Stimulated activated CD4-positive, alpha-beta T cell treated with anti-CD3 and anti-CD28 coated beads, Interleukin-12 subunit alpha, Interleukin-12 subunit beta, amount 100 ng/mL, for 24 hours (primary cell): Measurements from ENCODE around the gene AKAP6.
"Not testable (repeated sequence)": the region's sequence is repeated elsewhere in the genome, so short reads cannot be mapped to it uniquely, and the experiment has no call there.

Experiments
- DNase-seq, 2 experiments: peaks; one replicate each; pipeline ENCODE4 v3.0.0-alpha.2; 2020; ENCODE audit warnings: low read depth in 2 of 2

AKAP6 gene

DNA sequence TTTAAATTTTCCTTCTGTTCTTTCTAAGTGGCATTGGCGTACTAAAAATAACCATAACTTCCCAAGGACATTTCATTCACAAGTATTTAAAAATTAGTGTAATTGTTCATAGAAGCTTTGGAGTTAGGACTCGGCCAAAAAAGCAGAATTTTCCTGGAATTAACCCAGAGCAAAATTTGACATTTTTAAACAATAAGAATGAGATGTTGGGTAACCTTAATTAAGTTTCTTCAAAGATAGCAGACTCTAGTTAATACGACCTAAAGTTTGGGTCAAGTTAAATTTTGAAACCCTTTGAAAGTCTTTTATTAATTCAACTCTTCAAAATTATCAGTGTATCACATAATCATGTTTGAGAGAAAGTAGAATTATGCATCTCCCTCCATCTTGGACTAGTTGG lies 118.3 kb downstream of the AKAP6 start:
- DNase-seq, result no peak

DNA sequence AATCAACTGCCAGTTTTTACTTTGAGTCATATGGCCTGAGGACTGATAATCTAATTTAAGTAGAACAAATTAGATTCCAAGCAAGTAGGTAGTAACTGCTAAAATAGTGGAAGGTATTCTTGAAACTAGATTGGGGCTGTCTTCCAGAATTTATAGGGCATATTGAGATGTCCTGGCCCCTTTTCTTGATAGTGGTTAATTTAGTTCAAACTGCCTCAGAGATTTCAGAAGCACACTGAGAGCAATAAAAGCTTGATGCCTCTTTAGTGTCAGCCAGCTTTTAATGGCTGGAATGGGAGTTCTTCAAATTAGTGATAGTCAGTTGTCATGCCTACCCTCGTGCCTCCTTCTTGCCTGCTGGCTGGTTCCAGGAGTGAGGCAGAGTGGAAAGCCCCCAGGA lies 120.5 kb downstream of the AKAP6 start:
- DNase-seq, result no peak

DNA sequence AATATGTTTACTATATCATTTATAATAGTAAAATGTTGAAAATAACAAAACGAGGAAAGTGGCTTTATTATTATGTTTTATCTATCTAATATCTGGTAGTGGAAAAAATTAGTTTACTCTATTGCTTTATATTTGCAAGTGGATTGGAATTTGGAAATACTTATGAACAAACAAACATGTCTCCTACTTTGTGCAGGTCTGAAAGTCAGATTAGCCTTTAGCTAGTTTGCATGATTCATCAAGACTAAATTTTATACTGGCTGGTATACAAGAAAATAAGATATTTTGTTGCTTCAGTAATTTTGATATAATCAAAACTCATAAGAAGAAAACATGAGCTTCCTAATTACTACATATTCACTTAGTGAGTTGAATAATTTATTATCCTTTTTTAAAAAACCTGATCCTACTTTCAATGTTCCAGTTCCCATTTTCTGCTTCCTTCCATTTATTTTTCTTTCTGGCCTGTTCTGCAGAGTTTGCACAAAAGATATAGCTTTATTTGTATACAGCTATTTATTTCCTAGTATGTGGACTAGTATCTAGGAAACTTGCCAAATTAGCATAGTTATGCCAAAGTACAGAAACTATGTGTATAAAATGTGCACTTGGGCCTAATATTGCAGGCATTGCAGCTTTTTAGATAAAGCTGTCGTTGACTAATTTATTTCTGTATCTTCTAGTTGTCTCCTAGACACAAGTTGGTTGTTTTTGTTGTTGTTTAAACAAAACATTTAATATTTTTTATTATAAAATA lies 122.0 kb downstream of the AKAP6 start:
- no peak for DNase-seq

DNA sequence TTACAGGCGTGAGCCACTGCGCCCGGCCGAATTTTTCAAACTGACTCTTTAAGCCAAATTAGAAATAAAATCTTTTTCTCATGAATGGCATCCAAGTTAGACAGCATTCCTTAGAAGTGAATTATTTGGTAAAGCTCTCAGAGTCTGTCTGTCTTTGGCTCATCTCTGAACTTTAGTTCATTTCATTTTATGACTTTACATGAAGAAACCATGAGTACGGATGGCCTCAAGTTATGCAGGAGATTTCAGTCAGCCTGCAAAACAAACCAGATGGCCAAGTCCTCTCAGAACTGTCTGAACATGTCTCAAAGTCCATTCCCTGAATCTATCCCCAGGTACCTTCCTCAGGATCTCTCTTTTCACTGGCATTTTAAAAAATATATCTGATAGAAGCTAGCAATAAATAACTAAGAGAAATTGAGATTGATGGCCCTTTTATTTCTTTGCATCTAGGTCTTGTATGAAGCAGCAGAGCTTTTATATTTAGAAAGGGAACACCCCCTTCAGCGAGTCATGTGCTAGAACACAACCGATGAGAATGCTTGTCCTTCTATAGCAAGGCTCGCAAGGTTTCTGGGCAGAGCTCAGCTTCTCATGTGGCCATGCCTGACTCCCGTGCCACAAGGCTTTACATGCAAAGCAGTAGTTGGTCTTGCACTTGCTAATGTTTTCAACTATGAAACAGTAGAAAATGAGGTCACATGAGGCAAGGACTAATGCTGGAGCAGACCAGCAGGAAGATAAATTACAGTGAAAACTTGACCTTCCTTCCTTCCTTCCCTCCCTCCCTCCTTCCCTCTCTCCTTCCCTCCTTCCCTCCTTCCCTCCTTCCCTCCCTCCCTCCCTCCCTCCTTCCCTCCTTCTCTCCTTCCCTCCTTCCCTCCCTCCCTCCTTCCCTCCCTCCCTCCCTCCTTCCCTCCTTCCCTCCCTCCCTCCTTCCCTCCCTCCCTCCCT lies 125.0 kb downstream of the AKAP6 start:
- DNase-seq, result no peak

DNA sequence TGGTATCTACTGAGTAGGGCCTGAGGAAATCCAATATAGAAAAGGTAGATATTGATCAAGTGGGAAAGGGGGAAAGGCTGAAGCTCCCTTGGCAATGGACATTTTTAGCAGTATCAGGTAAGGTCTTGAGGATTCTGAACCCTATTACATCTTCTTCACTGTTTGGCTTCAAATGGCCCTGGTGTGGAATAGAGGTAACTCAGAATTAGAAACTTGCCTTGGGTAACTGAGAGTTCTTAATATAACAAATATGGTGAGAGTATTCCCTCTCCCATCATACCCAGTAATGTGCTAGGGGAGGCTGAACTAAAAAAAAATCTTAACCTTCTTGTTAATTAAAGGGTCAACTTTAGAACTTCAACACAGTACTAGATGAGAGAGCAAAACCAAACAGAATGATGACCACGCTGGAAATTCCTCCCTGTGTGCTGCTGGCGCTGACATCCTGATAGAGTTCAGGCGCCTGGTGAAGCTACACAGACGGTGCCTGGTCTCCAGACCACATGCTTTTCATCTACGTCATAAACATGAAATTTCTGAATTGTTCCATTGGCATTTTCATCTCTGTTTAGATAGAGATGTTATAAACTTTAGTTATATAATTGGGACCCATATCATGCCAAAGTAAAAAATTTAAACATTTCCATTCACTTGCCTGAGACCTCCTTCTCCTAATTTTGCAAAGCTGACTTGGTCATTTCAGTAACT lies 128.3 kb downstream of the AKAP6 start:
- DNase-seq, result no peak

DNA sequence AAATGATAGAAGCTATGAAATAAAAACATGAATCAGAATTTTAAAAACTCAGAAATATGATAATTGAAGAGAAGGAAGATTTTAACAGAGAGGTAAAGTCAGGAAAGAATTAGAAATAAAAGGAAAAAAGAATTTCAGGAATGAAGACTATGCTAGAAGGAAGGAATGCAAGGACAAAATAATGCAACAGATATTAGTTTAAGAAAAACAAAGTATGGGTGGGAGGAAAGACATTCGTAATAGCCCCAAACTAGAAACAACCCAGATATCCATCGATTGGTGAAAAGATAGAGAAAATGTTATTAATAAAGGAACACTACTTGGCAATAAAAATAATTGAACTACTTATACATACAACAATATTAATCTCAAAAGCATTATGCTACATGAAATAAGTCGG lies 129.6 kb downstream of the AKAP6 start:
- no peak for DNase-seq

DNA sequence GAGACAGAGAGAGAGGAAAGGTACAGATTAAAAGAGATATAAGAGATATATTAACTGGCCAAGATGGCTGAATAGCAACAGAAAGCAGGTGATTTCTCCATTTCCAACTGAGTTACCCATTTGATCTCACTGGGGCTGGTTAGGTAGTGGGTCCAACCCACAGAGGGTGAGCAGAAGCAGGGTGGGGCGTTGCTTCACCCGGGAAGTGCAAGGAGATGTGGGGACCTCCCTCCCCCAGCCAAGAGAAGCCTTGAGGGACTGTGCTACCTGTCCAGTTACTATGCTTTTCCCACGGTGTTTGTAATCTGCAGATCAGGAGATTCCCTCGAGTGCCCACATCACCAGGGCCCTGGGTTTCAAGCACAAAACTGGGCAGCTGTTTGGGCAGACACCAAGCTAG lies 131.2 kb downstream of the AKAP6 start:
- no peak for DNase-seq

DNA sequence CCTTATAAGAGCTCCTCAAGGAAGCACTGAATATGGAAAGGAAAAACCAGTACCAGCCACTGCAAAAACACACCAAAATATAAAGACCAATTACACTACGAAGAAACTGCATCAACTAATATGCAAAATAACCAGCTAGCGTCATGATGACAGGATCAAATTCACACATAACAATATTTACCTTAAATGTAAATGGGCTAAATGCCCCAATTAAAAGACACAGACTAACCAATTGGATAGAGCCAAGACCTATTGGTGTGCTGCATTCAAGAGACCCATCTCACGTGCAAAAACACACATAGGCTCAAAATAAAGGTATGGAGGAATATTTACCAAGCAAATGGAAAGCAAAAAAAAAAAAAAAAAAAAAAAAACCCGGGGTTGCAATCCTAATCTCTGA lies 133.5 kb downstream of the AKAP6 start:
- not testable (repeated sequence) for DNase-seq

DNA sequence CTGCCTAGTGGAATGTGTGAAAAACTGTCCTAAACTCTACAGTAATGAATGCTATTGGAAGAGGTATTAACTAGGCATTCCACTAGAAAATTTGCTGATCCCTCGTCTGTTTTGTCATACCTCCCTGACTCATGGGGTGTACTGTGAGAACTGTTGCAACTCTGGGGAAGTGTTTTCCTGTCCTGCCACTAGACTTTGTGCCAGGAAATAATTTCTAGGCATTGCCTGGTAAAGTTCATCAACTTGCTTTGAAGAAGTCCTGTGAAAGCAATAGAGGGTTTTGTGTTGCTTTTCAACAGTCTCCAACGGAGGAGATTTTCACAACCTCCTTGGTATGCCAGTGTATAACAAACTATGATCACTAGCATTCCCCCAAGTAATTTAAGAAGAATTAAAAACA lies 139.9 kb downstream of the AKAP6 start:
- DNase-seq, result no peak

DNA sequence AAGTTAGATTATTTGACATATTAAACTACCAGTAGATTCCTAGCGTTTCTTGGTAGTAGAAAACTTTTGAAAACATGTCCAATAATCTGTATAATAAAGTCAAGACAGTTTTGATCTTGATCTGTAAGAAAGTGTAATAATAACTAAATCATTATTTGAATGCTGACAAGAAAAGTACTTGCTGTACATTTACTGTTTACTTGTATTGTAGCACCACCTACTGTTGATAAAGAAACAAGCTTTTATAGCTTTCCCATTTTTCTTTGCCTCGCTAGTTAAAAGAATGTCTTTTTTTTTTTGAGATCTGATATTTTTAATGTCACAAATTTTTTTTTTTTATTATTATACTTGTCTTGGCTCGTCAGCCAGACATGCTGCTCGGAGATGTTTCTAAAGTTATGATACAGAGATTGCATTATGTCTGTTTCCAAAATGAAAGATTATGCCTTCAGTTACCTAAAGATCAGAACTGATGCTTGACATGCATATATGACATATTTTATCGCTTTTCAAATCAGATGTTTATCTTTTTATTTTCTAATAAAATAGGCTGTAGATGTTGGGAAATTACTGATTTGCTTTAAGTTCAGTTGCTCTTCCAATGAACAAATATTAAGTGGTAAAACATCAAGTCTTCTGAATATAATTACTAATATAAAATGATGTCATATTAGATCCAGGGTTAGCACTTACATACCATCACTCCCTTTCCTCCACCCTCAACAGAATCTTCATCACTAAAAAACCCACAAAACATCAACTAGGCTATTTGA lies 140.5 kb downstream of the AKAP6 start:
- no peak for DNase-seq

DNA sequence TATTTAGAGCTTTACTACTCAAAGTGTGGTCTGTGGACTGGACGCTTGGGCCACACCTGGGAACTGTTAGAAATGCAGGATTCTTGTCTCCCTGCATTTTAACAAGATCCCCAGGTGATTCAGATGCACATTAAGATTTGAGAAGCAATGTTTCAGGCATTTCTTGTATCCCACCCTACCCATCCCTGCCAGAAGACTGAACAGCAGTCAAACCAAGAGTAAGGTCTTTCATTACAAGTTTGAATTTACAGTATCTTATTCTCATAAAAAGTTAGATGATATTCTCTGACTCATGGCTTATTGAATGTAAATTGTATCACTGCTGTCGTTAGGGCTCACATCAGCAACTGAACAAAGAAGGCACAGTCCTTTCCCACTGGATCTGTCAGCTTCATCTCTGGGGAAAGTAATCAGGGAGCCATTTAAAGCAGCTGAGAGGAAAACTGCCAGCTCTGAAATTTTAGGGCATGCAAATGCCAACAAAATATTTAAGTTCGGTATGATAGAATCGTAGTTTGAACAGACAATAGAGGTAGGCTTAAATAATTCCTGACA lies 141.1 kb downstream of the AKAP6 start:
- DNase-seq, result no peak

DNA sequence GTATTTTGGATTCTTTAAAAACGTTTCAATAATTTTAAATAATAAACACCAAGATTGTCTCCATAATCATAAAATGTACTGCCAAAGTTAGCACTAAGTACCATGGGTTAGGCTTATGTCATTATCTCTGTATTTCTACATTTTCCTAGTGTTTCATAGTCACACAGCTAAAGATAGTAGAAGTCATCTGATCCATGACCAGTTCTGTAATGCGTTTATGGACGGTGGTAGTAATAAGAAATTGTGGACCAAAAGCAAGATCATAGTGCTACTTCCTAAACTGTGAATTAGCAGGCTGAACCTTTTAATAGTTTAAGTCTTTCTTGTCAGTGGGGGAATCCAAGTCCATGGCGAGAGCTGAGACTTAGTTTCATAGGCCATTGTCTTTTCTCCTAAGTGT lies 142.1 kb downstream of the AKAP6 start:
- DNase-seq, result no peak

DNA sequence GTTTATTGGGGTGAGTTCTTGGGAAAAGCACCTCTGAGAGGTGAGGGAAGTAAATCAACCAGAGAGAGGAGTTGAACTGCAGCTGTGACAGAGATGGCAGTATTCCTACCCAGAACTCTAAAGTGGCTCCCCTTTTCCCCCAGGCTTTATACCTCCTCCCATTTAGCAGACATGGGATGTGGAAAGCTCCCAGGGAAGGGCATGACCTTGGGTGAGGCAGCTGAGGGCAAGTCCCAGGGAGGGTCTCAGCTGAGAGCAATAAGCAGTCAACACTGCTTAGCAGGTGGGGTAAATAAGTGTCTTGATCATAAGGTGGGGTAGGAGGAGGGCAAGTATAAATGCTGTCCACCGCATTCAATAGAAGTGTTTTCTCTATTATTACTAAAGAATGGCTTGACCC lies 143.0 kb downstream of the AKAP6 start:
- DNase-seq, result no peak

DNA sequence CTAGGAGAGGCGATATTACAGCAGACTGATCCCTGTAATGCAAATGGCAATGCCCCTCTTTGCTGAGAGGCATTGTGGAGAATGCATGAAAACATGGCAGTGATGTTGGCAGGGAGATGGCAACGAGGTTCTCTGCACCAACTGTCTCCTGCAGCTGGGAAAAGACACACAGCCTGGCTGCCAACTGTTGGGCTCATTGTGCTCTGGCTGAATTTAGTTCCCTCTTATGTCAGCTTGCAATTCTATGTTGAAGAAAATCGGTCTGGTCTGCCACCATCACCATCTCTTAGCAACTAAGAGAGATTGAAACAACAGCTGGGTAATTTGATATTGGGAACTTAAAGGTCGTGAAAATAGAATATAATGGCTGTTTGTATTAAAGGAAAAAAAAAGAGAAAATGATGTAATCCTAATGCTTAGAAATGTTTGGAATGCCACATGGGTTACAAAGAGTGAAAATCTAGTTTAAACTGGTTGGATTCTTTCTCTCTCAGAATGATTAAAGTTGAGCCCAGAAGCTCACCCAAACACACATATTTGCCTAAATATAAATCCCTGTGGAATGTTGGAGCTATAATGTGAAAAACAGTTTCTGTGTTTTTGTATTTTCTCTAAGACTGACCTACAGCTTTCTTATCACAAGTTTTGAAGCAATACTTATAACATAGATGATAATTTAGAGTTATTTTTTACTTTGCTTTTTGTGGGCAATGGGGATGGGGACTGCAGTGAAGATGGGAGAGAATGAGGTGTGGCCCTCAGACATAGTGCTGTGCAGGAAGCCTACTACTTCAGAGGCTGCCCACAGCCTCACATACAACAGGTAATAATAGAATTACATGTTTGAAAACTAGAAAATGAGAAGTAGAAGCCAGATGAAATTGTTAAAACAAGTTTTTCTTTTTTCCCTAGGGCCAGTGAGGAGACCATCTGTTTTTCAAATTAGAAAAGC lies 143.7 kb downstream of the AKAP6 start:
- no peak for DNase-seq

DNA sequence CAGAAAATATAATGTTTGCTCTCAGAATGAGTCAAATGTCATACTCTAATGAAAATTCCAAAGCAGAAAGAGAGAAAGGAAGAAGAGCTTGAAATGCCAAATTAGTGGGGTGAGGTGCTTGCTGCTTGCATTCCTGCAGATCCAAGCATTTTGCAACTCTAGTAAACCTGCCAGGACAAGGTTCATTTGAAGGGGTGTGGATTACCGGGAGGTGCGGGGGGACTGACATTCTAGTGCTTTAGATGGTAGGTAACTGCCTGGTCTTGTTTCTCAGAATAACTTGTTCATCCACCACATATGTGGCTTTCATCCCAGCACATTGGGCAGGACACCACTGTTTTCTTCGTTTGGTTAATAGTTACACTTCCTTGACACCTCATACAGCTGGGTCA lies 144.4 kb downstream of the AKAP6 start:
- DNase-seq, result no peak

DNA sequence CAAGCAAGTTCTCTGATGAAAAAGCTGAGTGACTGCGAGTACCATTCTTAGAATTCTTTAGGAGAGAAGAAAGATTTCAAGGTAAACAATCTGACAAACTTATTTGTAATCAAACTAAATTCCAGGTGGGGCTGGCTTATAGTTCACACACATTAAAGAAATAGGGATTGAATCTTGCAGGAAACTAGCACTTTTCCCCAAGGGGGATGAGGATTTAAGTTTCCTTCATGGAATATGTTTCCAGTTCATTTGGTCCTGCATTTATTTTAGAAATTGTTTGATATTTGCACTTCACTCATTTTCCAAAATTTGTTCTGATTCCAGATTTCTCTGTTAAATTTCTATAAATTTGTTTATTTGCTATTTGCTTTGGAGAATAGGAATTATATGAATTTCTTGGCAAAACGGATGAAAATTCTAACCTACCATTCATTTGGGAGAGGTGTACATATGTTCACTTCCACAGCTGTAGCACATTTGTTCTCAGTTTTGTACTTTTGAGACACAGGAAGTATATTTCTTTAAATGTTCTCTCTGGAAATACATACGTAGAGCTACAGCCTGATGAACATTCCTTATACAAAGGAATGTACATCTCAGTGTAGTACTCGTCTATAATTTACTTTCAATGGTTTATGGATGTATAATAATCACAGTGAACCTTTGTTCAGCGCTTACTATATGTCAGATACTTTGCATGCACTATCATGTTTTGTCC lies 145.5 kb downstream of the AKAP6 start:
- DNase-seq, result no peak

DNA sequence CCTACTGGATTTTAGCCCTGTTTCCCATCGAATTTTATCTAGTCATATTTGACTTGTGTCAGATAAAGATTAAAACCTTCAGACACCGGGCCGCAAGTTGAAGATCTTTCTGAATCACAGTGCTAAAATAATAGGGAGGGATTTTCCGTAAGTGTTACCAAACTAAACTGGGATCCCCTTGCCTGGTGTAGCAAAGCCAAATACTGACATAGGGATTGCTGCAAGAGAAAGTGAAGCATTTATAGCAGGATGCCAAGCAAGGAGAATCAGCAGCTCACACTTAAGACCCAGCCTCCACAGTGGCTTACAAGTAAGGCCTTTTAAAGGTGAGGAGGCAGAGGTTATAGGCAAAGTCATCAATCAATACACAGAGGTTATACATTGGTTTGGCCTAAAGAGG lies 147.4 kb downstream of the AKAP6 start:
- DNase-seq, result no peak

DNA sequence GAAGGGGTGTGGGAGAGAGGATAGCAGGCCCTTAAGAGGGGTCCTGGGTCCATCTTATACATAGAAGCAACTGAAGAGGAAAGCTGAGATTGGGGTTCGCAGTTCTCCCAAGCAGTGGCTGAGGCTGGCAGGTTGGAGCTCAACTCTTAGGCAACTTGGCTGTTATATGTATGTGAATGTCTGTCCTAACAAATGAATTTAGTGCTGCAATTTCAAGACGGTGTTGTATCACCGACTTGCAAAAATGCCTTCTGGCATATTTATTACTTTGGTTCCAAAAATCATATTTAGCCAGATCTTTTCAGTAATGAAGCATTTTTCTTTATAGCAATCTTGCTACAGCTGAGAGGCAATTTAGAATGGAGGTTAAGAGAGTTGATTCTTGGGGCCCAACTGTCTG lies 148.3 kb downstream of the AKAP6 start:
- DNase-seq, result no peak

DNA sequence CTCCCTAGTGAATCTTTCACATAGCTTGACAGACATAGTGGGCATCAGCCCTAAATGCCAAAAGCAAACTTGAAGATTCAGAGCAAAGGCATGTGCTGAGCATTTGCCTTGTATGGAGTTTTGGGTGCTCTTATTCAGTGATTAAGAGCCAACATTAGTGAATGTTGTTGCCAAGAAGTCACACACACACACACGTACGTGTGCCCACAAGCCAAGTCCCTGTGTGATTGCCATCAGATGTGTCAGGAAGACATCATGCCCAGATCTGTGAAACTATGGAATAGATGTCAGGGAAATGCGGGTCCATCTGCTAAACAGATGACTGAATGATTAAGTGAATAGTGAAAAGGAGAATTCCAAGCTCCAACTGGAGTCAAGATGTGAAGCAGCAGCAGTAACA lies 149.0 kb downstream of the AKAP6 start:
- DNase-seq, result no peak

DNA sequence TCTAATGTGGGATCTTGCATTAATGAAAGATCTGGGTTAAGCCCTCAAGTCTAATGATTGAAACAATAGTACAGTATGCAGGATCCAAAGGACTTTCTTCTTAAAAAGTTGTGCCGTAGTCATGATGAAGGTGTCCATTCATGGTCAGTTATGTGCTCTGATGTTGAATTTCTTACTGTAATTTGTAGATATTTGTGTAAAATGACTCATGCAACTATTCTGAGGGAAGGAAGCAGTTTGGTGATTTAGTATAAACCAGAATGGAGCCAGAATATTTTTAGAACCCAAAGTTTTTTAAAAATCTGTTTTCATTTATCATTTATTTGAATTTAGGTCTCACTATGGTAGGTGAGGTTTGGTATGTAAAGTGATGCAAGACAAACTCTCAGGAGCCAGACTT lies 151.2 kb downstream of the AKAP6 start:
- no peak for DNase-seq
